Measurements from ENCODE around the gene KCNMA1.

GRCh38 chr10:77576007-77576367, 61.6 kb downstream of the KCNMA1 start:
- TF ChIP-seq, protein P1, sequence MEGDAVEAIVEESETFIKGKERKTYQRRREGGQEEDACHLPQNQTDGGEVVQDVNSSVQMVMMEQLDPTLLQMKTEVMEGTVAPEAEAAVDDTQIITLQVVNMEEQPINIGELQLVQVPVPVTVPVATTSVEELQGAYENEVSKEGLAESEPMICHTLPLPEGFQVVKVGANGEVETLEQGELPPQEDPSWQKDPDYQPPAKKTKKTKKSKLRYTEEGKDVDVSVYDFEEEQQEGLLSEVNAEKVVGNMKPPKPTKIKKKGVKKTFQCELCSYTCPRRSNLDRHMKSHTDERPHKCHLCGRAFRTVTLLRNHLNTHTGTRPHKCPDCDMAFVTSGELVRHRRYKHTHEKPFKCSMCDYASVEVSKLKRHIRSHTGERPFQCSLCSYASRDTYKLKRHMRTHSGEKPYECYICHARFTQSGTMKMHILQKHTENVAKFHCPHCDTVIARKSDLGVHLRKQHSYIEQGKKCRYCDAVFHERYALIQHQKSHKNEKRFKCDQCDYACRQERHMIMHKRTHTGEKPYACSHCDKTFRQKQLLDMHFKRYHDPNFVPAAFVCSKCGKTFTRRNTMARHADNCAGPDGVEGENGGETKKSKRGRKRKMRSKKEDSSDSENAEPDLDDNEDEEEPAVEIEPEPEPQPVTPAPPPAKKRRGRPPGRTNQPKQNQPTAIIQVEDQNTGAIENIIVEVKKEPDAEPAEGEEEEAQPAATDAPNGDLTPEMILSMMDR (IDR thresholded peaks at IDR 0.05): no peak
- no peak for TF ChIP-seq EZH2 (IDR thresholded peaks at IDR 0.05; ENCODE audit: borderline replicate concordance, insufficient read depth, low read depth, low read length, poor library complexity, severe bottlenecking)

Data from B cell (primary cell).